ENCODE data around the gene KLHDC4. TPM values are rescaled to one million over a fixed set of nuclear protein-coding genes. Genes with fewer than 3 reads are reported as not detected.

The KLHDC4 gene
- total and polyA plus RNA-seq, 7 donors: 9.2 to 19.7 (median 14.7) TPM

- WGBS, 3 donors: 93 to 95% (median 95%) methylated on average over 12 of the region's 12 CpGs
- Histone ChIP-seq H3K27ac (no peak overlapping the region), H3K4me3 (no peak overlapping the region), H3K9me3 (no peaks in the 10 kb centered on the region), H3K27me3 (ENCODE audit: insufficient read depth in 3 of 3, low read length in 2 of 3) (no peaks in the 10 kb centered on the region), H3K4me1 (no peaks in the 10 kb centered on the region), H3K36me3 (ENCODE audit: insufficient read depth in 1 of 2, low read depth in 1 of 2) (peaks cover 0 to 34% of the 10 kb centered on the region in 2 donors)
- ATAC-seq: no peak
- intact Hi-C loops (cut with DNase I): no loop called here
- no peak for DNase-seq
- TF ChIP-seq, protein P1, sequence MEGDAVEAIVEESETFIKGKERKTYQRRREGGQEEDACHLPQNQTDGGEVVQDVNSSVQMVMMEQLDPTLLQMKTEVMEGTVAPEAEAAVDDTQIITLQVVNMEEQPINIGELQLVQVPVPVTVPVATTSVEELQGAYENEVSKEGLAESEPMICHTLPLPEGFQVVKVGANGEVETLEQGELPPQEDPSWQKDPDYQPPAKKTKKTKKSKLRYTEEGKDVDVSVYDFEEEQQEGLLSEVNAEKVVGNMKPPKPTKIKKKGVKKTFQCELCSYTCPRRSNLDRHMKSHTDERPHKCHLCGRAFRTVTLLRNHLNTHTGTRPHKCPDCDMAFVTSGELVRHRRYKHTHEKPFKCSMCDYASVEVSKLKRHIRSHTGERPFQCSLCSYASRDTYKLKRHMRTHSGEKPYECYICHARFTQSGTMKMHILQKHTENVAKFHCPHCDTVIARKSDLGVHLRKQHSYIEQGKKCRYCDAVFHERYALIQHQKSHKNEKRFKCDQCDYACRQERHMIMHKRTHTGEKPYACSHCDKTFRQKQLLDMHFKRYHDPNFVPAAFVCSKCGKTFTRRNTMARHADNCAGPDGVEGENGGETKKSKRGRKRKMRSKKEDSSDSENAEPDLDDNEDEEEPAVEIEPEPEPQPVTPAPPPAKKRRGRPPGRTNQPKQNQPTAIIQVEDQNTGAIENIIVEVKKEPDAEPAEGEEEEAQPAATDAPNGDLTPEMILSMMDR (IDR thresholded peaks at IDR 0.05): no peak
Measured at GRCh38 chr16:87736008-87736382, 29.8 kb downstream of the KLHDC4 start.

- DNase-seq (no peak), ATAC-seq (no peak)
- Histone ChIP-seq H3K4me1 (no peaks in the 10 kb centered on the region), H3K36me3 (ENCODE audit: insufficient read depth in 1 of 2, low read depth in 1 of 2) (peaks cover 0 to 29% of the 10 kb centered on the region in 2 donors), H3K27me3 (ENCODE audit: insufficient read depth in 3 of 3, low read length in 2 of 3) (no peaks in the 10 kb centered on the region), H3K27ac (no peak overlapping the region), H3K4me3 (no peak overlapping the region), H3K9me3 (no peaks in the 10 kb centered on the region)
- TF ChIP-seq, protein P1 (IDR thresholded peaks at IDR 0.05): no peak
- intact Hi-C loops (cut with DNase I): no loop called here
- WGBS, 3 donors: 81 to 86% (median 82%) methylated on average over 22 to 23 of the region's 23 CpGs
Measured at GRCh38 chr16:87735270-87736007, 30.3 kb downstream of the KLHDC4 start.

DNA sequence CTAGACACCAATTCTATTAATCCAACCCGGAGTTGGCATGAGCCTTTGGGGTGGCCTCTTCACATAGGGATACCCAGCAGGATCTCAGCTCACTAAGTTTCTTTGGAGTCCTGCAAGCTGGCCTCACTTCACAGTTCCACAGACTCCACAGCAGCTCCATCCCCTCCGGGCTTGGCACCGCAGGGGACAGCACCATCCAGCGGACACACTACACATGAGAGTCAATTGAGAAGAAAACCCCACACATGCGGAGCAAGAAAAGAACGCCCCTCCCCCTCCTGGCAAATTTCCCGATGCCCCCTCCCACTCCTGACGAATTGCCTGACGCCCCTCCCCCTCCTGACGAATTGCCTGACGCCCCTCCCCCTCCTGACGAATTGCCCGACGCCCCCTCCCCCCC lies 31.1 kb downstream of the KLHDC4 start:
- intact Hi-C loops (cut with DNase I): no loop called here
- no peak for DNase-seq
- no peaks in the 10 kb centered on the region for H3K4me1 ChIP-seq
- TF ChIP-seq, protein P1 (IDR thresholded peaks at IDR 0.05): no peak
- no peaks in the 10 kb centered on the region for H3K27me3 ChIP-seq (ENCODE audit: insufficient read depth in 3 of 3, low read length in 2 of 3)
- H3K27ac ChIP-seq: no peak overlapping the region
- no peak for ATAC-seq
- WGBS, 3 donors: 77 to 81% (median 81%) methylated on average over 14 of the region's 14 CpGs
- H3K4me3 ChIP-seq: no peak overlapping the region
- no peaks in the 10 kb centered on the region for H3K9me3 ChIP-seq
- H3K36me3 ChIP-seq (ENCODE audit: insufficient read depth in 1 of 2, low read depth in 1 of 2): peaks cover 0 to 31% of the 10 kb centered on the region in 2 donors

DNA sequence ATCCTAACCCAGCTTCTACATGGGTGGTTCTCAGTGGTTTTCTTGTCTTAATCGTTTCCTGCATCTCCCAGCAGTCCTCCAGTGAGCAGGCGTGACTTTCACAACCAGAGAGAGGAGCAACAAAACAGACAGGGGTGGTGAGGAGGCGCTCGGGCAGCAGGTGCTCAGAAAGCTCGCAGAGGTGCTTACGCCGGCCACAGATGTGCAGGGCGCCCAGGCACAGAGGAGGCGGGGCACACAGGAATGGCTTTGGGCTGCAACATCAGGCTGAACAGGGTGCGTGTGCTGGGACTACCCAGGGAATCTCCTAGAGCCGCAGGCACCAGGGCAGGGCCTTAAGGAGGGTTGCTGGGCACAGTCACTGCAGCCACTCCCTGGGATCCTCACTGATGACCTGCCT lies 32.6 kb downstream of the KLHDC4 start:
- Histone ChIP-seq H3K27ac (no peak overlapping the region), H3K36me3 (ENCODE audit: insufficient read depth in 1 of 2, low read depth in 1 of 2) (peaks cover 0 to 46% of the 10 kb centered on the region in 2 donors), H3K9me3 (no peaks in the 10 kb centered on the region), H3K4me3 (no peak overlapping the region), H3K4me1 (no peaks in the 10 kb centered on the region), H3K27me3 (ENCODE audit: insufficient read depth in 3 of 3, low read length in 2 of 3) (no peaks in the 10 kb centered on the region)
- ATAC-seq (no peak), DNase-seq (no peak)
- intact Hi-C loops (cut with DNase I): no loop called here
- TF ChIP-seq, protein P1 (IDR thresholded peaks at IDR 0.05): no peak
- WGBS, 3 donors: 89 to 96% (median 89%) methylated on average over 11 of the region's 11 CpGs

GRCh38 chr16:87731607-87732006 lies 34.2 kb downstream of the KLHDC4 start:
- no peaks in the 10 kb centered on the region for H3K4me1 ChIP-seq
- no peak overlapping the region for H3K4me3 ChIP-seq
- H3K36me3 ChIP-seq (ENCODE audit: insufficient read depth in 1 of 2, low read depth in 1 of 2): peaks cover 0 to 51% of the 10 kb centered on the region in 2 donors
- H3K27ac ChIP-seq: no peak overlapping the region
- no peaks in the 10 kb centered on the region for H3K27me3 ChIP-seq (ENCODE audit: insufficient read depth in 3 of 3, low read length in 2 of 3)
- intact Hi-C loops (cut with DNase I): no loop called here
- 98 to 99% (median 98%) methylated on average over 13 of the region's 13 CpGs for WGBS, 3 donors
- TF ChIP-seq, protein P1 (IDR thresholded peaks at IDR 0.05): no peak
- ATAC-seq (no peak), DNase-seq (no peak)
- H3K9me3 ChIP-seq: no peaks in the 10 kb centered on the region

Measured in psoas muscle (tissue), 8 donors.